Measurements from ENCODE around the gene MKLN1. TPM values are rescaled to one million over a fixed set of nuclear protein-coding genes. Genes with fewer than 3 reads are reported as not detected.

Gene MKLN1
- total RNA-seq, 1 experiment from 2014 or later, result 90.2 TPM

GRCh38 chr7:131494182-131494581 is 166.5 kb downstream of the MKLN1 start:
- peaks cover 15% of the 10 kb centered on the region for H3K4me1 ChIP-seq (ENCODE audit: insufficient read depth, low read length, poor library complexity, severe bottlenecking)
- no peaks in the 10 kb centered on the region for H3K27me3 ChIP-seq (replicated peaks; ENCODE audit: insufficient read depth, low read depth, low read length, poor library complexity)
- no peak for TF ChIP-seq CTCF (conservative IDR thresholded peaks at IDR 0.05; ENCODE audit: low read depth, low read length)
- no peak for TF ChIP-seq EZH2 (IDR thresholded peaks at IDR 0.05; ENCODE audit: borderline replicate concordance, low read depth, low read length, poor library complexity, severe bottlenecking)
- no peaks in the 10 kb centered on the region for H3K9me3 ChIP-seq (ENCODE audit: low read depth, low read length, poor library complexity, severe bottlenecking)
- DNase-seq (ENCODE audit: low spot score), result no peak
- CTCF ChIA-PET, result no interaction called here
- H3K4me3 ChIP-seq (ENCODE audit: low read depth, low read length, poor library complexity, severe bottlenecking), result no peak overlapping the region
- peaks cover 12% of the 10 kb centered on the region for H3K36me3 ChIP-seq (ENCODE audit: insufficient read depth, low read length, poor library complexity, severe bottlenecking)
- BruUV-seq (replicated peaks), result no TSS peak
- H3K27ac ChIP-seq (ENCODE audit: low read depth, low read length, poor library complexity, severe bottlenecking), result no peak overlapping the region
- intact Hi-C loops (cut with micrococcal nuclease; ENCODE audit: unreplicated experiment), result no loop called here
- POLR2A ChIA-PET (ENCODE audit: low non-redundant PET), result no interaction called here

- no peak for DNase-seq (ENCODE audit: low spot score)
- Histone ChIP-seq H3K4me1 (ENCODE audit: insufficient read depth, low read length, poor library complexity, severe bottlenecking) (peaks cover 15% of the 10 kb centered on the region), H3K27me3 (replicated peaks; ENCODE audit: insufficient read depth, low read depth, low read length, poor library complexity) (no peaks in the 10 kb centered on the region), H3K27ac (ENCODE audit: low read depth, low read length, poor library complexity, severe bottlenecking) (no peak overlapping the region), H3K4me3 (ENCODE audit: low read depth, low read length, poor library complexity, severe bottlenecking) (no peak overlapping the region), H3K9me3 (ENCODE audit: low read depth, low read length, poor library complexity, severe bottlenecking) (no peaks in the 10 kb centered on the region), H3K36me3 (ENCODE audit: insufficient read depth, low read length, poor library complexity, severe bottlenecking) (peaks cover 12% of the 10 kb centered on the region)
- no TSS peak for BruUV-seq (replicated peaks)
- ChIA-PET CTCF (no interaction called here), POLR2A (ENCODE audit: low non-redundant PET) (no interaction called here)
- TF ChIP-seq EZH2 (IDR thresholded peaks at IDR 0.05; ENCODE audit: borderline replicate concordance, low read depth, low read length, poor library complexity, severe bottlenecking), result no peak
- no peak for TF ChIP-seq CTCF (conservative IDR thresholded peaks at IDR 0.05; ENCODE audit: low read depth, low read length)
- intact Hi-C loops (cut with micrococcal nuclease; ENCODE audit: unreplicated experiment), result no loop called here
These were observed 168.2 kb downstream of the MKLN1 start for GRCh38 chr7:131495669-131496498.

- intact Hi-C loops (cut with micrococcal nuclease; ENCODE audit: unreplicated experiment), result no loop called here
- no peaks in the 10 kb centered on the region for H3K27me3 ChIP-seq (replicated peaks; ENCODE audit: insufficient read depth, low read depth, low read length, poor library complexity)
- H3K4me1 ChIP-seq (ENCODE audit: insufficient read depth, low read length, poor library complexity, severe bottlenecking), result peaks cover 15% of the 10 kb centered on the region
- no peak for TF ChIP-seq CTCF (conservative IDR thresholded peaks at IDR 0.05; ENCODE audit: low read depth, low read length)
- no peak for TF ChIP-seq EZH2 (IDR thresholded peaks at IDR 0.05; ENCODE audit: borderline replicate concordance, low read depth, low read length, poor library complexity, severe bottlenecking)
- ChIA-PET CTCF (no interaction called here), POLR2A (ENCODE audit: low non-redundant PET) (no interaction called here)
- H3K4me3 ChIP-seq (ENCODE audit: low read depth, low read length, poor library complexity, severe bottlenecking), result no peak overlapping the region
- no TSS peak for BruUV-seq (replicated peaks)
- H3K36me3 ChIP-seq (ENCODE audit: insufficient read depth, low read length, poor library complexity, severe bottlenecking), result peaks cover 12% of the 10 kb centered on the region
- no peak for DNase-seq (ENCODE audit: low spot score)
- no peak overlapping the region for H3K27ac ChIP-seq (ENCODE audit: low read depth, low read length, poor library complexity, severe bottlenecking)
- no peaks in the 10 kb centered on the region for H3K9me3 ChIP-seq (ENCODE audit: low read depth, low read length, poor library complexity, severe bottlenecking)
These were observed 169.8 kb downstream of the MKLN1 start for GRCh38 chr7:131497454-131497853.
